GM12875 (cell line): ENCODE measurements around the gene UGT1A8.

Source experiments
- H3K4me3 ChIP-seq: one replicate; pipeline ENCODE4 v1.5.1; 2011; ENCODE audit warnings: low read depth, low read length, control low read depth
- CTCF ChIP-seq: IDR thresholded peaks from 2 replicates; pipeline ENCODE4 v1.5.1; 2011; ENCODE audit warnings: low read depth, mild to moderate bottlenecking, control low read depth, inconsistent platforms, low read length, moderate library complexity, borderline replicate concordance; ENCODE audit not compliant: insufficient read depth

UGT1A8 gene

GRCh38 chr2:233674314-233674713 lies 56.9 kb downstream of the UGT1A8 start:
- H3K4me3 ChIP-seq, result no peak overlapping the region
- no peak for TF ChIP-seq CTCF

GRCh38 chr2:233674995-233675394 lies 57.6 kb downstream of the UGT1A8 start:
- no peak for TF ChIP-seq CTCF
- H3K4me3 ChIP-seq, result no peak overlapping the region

- H3K4me3 ChIP-seq, result no peak overlapping the region
- no peak for TF ChIP-seq CTCF
Observed at GRCh38 chr2:233676046-233676445, 58.6 kb downstream of the UGT1A8 start.

GRCh38 chr2:233679196-233679595 lies 61.8 kb downstream of the UGT1A8 start:
- no peak overlapping the region for H3K4me3 ChIP-seq

GRCh38 chr2:233680361-233681045 lies 63.1 kb downstream of the UGT1A8 start:
- H3K4me3 ChIP-seq, result no peak overlapping the region
- no peak for TF ChIP-seq CTCF

More at GRCh38 chr2:233679196-233679595, 61.8 kb downstream of the UGT1A8 start:
- no peak for TF ChIP-seq CTCF

- H3K4me3 ChIP-seq, result no peak within 1 kb of the TSS
- TF ChIP-seq CTCF, result no peak
Observed at GRCh38 chr2:233681521-233682099, 64.2 kb downstream of the UGT1A8 start, which contains the start of gene UGT1A7. Gene UGT1A7 (plus strand): TSS chr2:233681901. CDS start chr2:233681938, 37 bp downstream.

- H3K4me3 ChIP-seq, result no peak overlapping the region
- no peak for TF ChIP-seq CTCF
Observed at GRCh38 chr2:233684640-233685039, 67.2 kb downstream of the UGT1A8 start.
